Liver (tissue), 9 donors: ENCODE data around the gene BRICD5. TPM values are rescaled to one million over a fixed set of nuclear protein-coding genes. Genes with fewer than 3 reads are reported as not detected.

Source experiments
- DNase-seq: peaks from one replicate; pipeline ENCODE4 v3.0.0-alpha.2; 2017; ENCODE audit warnings: low spot score
- H3K27ac ChIP-seq, 2 donors: one replicate each; pipeline ENCODE4 v1.7.0; 2013; ENCODE audit warnings: inconsistent platforms in 2 of 2, low read length in 2 of 2, control low read depth in 1 of 2, low read depth in 1 of 2, mild to moderate bottlenecking in 1 of 2
- H3K27me3 ChIP-seq, 4 donors: one replicate each; pipeline versions ENCODE4 v1.6.1 to v1.7.0; 2013; ENCODE audit warnings: low read length in 3 of 4, inconsistent platforms in 1 of 4, mild to moderate bottlenecking in 1 of 4, moderate library complexity in 1 of 4; ENCODE audit not compliant: control insufficient read depth in 4 of 4, insufficient read depth in 4 of 4
- H3K36me3 ChIP-seq, 4 donors: one replicate each; pipeline versions ENCODE4 v1.6.1 to v1.7.0; 2013; ENCODE audit warnings: low read length in 3 of 4, mild to moderate bottlenecking in 3 of 4, low read depth in 1 of 4, moderate library complexity in 1 of 4; ENCODE audit not compliant: control insufficient read depth in 4 of 4, insufficient read depth in 3 of 4
- H3K4me1 ChIP-seq, 4 donors: one replicate each; pipeline versions ENCODE4 v1.6.1 to v1.7.0; 2013; ENCODE audit warnings: low read length in 3 of 4, mild to moderate bottlenecking in 3 of 4, moderate library complexity in 1 of 4; ENCODE audit not compliant: control insufficient read depth in 4 of 4, insufficient read depth in 4 of 4
- H3K4me3 ChIP-seq, 3 donors: one replicate each; pipeline versions ENCODE4 v1.6.1 to v1.7.0; 2013; ENCODE audit warnings: low read length in 3 of 3, control low read depth in 1 of 3, low read depth in 1 of 3, mild to moderate bottlenecking in 1 of 3
- H3K9ac ChIP-seq, 2 donors: one replicate each; pipeline ENCODE4 v1.7.0; 2013; ENCODE audit warnings: low read length in 2 of 2, mild to moderate bottlenecking in 2 of 2, moderate library complexity in 2 of 2, control low read depth in 1 of 2, low read depth in 1 of 2
- H3K9me3 ChIP-seq, 4 donors: one replicate each; pipeline versions ENCODE4 v1.6.1 to v1.7.0; 2013; ENCODE audit warnings: low read length in 3 of 4; ENCODE audit not compliant: control insufficient read depth in 4 of 4
- FOXA1 ChIP-seq: IDR thresholded peaks from 2 replicates; pipeline ENCODE4 v1.6.1; 2016; ENCODE audit warnings: antibody characterized with exemption
- FOXA2 ChIP-seq: IDR thresholded peaks from 2 replicates; pipeline ENCODE4 v1.6.1; 2016; ENCODE audit warnings: antibody characterized with exemption
- GABPA ChIP-seq, 2 donors: IDR thresholded peaks in 1 of 2; conservative IDR thresholded peaks in 1 of 2; 2 replicates each; pipeline ENCODE4 v1.6.1; 2016; ENCODE audit warnings: antibody characterized with exemption in 2 of 2, mild to moderate bottlenecking in 1 of 2, moderate library complexity in 1 of 2
- HNF4A ChIP-seq, 2 donors: conservative IDR thresholded peaks; 2 replicates each; pipeline ENCODE4 v1.6.1; 2016; ENCODE audit warnings: antibody characterized with exemption in 2 of 2, mild to moderate bottlenecking in 2 of 2
- MAX ChIP-seq: IDR thresholded peaks from 2 replicates; pipeline ENCODE4 v1.6.1; 2016; ENCODE audit warnings: antibody characterized with exemption
- NR2F2 ChIP-seq: IDR thresholded peaks from 2 replicates; pipeline ENCODE4 v1.6.1; 2016; ENCODE audit warnings: antibody characterized with exemption
- RAD21 ChIP-seq, 2 donors: IDR thresholded peaks; 2 replicates each; pipeline ENCODE4 v1.6.1; 2016; ENCODE audit warnings: antibody characterized with exemption in 2 of 2, mild to moderate bottlenecking in 2 of 2
- SP1 ChIP-seq: IDR thresholded peaks from 2 replicates; pipeline ENCODE4 v1.6.1; 2018; ENCODE audit warnings: antibody characterized with exemption, mild to moderate bottlenecking
- TAF1 ChIP-seq: conservative IDR thresholded peaks from 2 replicates; pipeline ENCODE4 v1.6.1; 2016; ENCODE audit warnings: antibody characterized with exemption, mild to moderate bottlenecking
- YY1 ChIP-seq: IDR thresholded peaks from 2 replicates; pipeline ENCODE4 v1.6.1; 2016; ENCODE audit warnings: antibody characterized with exemption, mild to moderate bottlenecking
- ZBTB33 ChIP-seq: IDR thresholded peaks from 2 replicates; pipeline ENCODE4 v1.6.1; 2016; ENCODE audit warnings: antibody characterized with exemption
- WGBS: extraction: QIAGEN DNeasy Blood & Tissue Kit; methylation state at CpG from one replicate; pipeline ENCODE4 v1.1.7; 2013; 5-methylcytosine and 5-hydroxymethylcytosine counted together
- polyA plus RNA-seq, 2 donors: library from polyadenylated mRNA; stranded (reverse) in 1 of 2; unstranded in 1 of 2; fragments of 200-250 nt in 1 of 2; fragments of >200 nt in 1 of 2; fragmentation: Nextera tagmentation in 1 of 2; extraction: Ambion mirVana in 1 of 2; gene quantifications; one replicate each; pipeline versions ENCODE4 v1.2.1 to v1.2.3, GENCODE V29; 2013 to 2015
- total RNA-seq, 2 donors: library from RNA; depleted of rRNA; stranded (reverse); fragments of >200 nt; gene quantifications; one replicate each; pipeline ENCODE4 v1.2.3, GENCODE V29; 2014
- TF ChIP-seq, protein P1 (sequence below): fragments of 150-350 bp; IDR thresholded peaks from 2 replicates; pipeline ENCODE4 v1.5.1; 2017; ENCODE audit warnings: improper control_type of control experiment, low read depth, low read length; ENCODE audit not compliant: missing input control
- TF ChIP-seq, protein P2 (sequence below): IDR thresholded peaks from 2 replicates; pipeline ENCODE4 v1.6.1; 2016; ENCODE audit warnings: antibody characterized with exemption, mild to moderate bottlenecking
- TF ChIP-seq, protein P3 (sequence below): IDR thresholded peaks from 2 replicates; pipeline ENCODE4 v1.6.1; 2016; ENCODE audit warnings: antibody characterized with exemption
- donor health status: healthy.
- donor health status: healthy.
- donor health status: healthy.
- donor health status: healthy.
- donor health status: healthy.

The BRICD5 gene
- total and polyA plus RNA-seq, 4 donors = 0.26 to 1.9 (median 1.4) TPM

DNA sequence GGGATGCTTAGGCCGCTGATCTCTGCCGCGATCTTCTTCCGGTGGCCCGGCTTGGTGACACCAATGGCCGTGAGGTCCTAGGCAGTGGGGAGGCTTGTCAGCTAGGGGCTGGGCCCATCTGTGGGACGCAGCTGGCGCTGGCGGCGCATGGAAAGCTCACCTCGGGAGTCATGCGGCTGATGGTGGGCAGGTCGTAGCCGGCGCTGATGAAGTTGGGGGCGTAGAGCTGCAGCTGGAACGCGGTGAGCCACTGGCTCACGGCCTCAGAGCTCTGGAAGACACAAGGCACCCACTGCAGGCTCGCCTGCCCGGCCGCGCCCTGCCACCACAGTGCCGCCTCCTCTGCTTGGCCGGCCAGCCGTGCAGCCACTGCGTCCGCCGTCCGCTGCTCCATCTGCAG is 27.0 kb downstream of the BRICD5 start (continued):
- TF ChIP-seq, protein P1, sequence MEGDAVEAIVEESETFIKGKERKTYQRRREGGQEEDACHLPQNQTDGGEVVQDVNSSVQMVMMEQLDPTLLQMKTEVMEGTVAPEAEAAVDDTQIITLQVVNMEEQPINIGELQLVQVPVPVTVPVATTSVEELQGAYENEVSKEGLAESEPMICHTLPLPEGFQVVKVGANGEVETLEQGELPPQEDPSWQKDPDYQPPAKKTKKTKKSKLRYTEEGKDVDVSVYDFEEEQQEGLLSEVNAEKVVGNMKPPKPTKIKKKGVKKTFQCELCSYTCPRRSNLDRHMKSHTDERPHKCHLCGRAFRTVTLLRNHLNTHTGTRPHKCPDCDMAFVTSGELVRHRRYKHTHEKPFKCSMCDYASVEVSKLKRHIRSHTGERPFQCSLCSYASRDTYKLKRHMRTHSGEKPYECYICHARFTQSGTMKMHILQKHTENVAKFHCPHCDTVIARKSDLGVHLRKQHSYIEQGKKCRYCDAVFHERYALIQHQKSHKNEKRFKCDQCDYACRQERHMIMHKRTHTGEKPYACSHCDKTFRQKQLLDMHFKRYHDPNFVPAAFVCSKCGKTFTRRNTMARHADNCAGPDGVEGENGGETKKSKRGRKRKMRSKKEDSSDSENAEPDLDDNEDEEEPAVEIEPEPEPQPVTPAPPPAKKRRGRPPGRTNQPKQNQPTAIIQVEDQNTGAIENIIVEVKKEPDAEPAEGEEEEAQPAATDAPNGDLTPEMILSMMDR = no peak
- TF ChIP-seq RAD21 (IDR thresholded peaks at IDR 0.05) (no peak), TAF1 (no peak), HNF4A (conservative IDR thresholded peaks at IDR 0.05) (no peak), YY1 (no peak)

GRCh38 chr16:2181952-2182351 is 28.7 kb downstream of the BRICD5 start:
- Histone ChIP-seq H3K9ac (no peak overlapping the region), H3K27ac (no peak overlapping the region), H3K4me1 (no peaks in the 10 kb centered on the region), H3K36me3 (peaks cover 0 to 7% (median 3%) of the 10 kb centered on the region in 4 donors), H3K9me3 (no peaks in the 10 kb centered on the region), H3K27me3 (no peaks in the 10 kb centered on the region), H3K4me3 (no peak overlapping the region)
- WGBS = 93% methylated on average over 20 of the region's 20 CpGs
- no peak for DNase-seq
- TF ChIP-seq HNF4A (conservative IDR thresholded peaks at IDR 0.05) (no peak), GABPA (IDR thresholded peaks at IDR 0.05 in 1 of 2, conservative IDR thresholded peaks at IDR 0.05 in 1 of 2) (no peak), TAF1 (no peak), YY1 (no peak), SP1 (no peak), NR2F2 (no peak)
- TF ChIP-seq, protein P2, sequence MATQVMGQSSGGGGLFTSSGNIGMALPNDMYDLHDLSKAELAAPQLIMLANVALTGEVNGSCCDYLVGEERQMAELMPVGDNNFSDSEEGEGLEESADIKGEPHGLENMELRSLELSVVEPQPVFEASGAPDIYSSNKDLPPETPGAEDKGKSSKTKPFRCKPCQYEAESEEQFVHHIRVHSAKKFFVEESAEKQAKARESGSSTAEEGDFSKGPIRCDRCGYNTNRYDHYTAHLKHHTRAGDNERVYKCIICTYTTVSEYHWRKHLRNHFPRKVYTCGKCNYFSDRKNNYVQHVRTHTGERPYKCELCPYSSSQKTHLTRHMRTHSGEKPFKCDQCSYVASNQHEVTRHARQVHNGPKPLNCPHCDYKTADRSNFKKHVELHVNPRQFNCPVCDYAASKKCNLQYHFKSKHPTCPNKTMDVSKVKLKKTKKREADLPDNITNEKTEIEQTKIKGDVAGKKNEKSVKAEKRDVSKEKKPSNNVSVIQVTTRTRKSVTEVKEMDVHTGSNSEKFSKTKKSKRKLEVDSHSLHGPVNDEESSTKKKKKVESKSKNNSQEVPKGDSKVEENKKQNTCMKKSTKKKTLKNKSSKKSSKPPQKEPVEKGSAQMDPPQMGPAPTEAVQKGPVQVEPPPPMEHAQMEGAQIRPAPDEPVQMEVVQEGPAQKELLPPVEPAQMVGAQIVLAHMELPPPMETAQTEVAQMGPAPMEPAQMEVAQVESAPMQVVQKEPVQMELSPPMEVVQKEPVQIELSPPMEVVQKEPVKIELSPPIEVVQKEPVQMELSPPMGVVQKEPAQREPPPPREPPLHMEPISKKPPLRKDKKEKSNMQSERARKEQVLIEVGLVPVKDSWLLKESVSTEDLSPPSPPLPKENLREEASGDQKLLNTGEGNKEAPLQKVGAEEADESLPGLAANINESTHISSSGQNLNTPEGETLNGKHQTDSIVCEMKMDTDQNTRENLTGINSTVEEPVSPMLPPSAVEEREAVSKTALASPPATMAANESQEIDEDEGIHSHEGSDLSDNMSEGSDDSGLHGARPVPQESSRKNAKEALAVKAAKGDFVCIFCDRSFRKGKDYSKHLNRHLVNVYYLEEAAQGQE = no peak

GRCh38 chr16:2180962-2181923 is 29.4 kb downstream of the BRICD5 start:
- Histone ChIP-seq H3K9ac (no peak overlapping the region), H3K27me3 (no peaks in the 10 kb centered on the region), H3K4me3 (no peak overlapping the region), H3K27ac (no peak overlapping the region), H3K9me3 (no peaks in the 10 kb centered on the region), H3K4me1 (no peaks in the 10 kb centered on the region), H3K36me3 (peaks cover 2 to 12% (median 6%) of the 10 kb centered on the region in 4 donors)
- 91% methylated on average over 46 of the region's 46 CpGs for WGBS
- no peak for DNase-seq
- no peak for TF ChIP-seq FOXA2
- no peak for TF ChIP-seq SP1
- no peak for TF ChIP-seq FOXA1
- TF ChIP-seq YY1 = no peak
- TF ChIP-seq MAX = no peak
- TF ChIP-seq, protein P2 = no peak
- no peak for TF ChIP-seq HNF4A (conservative IDR thresholded peaks at IDR 0.05)
- TF ChIP-seq TAF1 = no peak
- no peak for TF ChIP-seq NR2F2
- TF ChIP-seq ZBTB33 = no peak
- no peak for TF ChIP-seq GABPA (IDR thresholded peaks at IDR 0.05 in 1 of 2, conservative IDR thresholded peaks at IDR 0.05 in 1 of 2)
- TF ChIP-seq, protein P3, sequence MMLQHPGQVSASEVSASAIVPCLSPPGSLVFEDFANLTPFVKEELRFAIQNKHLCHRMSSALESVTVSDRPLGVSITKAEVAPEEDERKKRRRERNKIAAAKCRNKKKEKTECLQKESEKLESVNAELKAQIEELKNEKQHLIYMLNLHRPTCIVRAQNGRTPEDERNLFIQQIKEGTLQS = no peak
